ENCODE data around the gene TAS2R41.

The TAS2R41 gene

DNA sequence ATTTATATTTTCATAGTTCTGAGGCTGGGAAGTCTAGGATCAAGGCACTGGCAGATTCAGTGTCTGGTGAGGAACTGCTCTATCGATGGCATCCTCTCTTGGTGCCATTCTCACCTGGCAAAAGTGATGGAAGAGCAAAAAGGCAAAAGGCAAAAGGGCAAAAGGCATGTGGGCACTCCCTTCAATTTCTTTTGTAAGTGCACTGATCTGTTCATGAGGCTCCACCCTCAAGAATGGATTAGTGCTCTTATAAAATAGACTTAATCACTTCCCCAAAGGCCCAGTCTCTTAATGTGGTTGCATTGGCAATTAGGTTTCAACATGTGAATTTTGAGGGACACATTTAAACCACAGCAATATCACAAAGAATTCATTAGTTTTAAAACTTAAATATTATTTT lies 18.3 kb upstream of the TAS2R41 start:
- H2AFZ ChIP-seq (ENCODE audit: low read depth) = no peak overlapping the region
- no peaks in the 10 kb centered on the region for H3K4me1 ChIP-seq (ENCODE audit: low read depth, poor library complexity, severe bottlenecking)
- no peaks in the 10 kb centered on the region for H3K27me3 ChIP-seq (ENCODE audit: insufficient read depth, low read depth)

DNA sequence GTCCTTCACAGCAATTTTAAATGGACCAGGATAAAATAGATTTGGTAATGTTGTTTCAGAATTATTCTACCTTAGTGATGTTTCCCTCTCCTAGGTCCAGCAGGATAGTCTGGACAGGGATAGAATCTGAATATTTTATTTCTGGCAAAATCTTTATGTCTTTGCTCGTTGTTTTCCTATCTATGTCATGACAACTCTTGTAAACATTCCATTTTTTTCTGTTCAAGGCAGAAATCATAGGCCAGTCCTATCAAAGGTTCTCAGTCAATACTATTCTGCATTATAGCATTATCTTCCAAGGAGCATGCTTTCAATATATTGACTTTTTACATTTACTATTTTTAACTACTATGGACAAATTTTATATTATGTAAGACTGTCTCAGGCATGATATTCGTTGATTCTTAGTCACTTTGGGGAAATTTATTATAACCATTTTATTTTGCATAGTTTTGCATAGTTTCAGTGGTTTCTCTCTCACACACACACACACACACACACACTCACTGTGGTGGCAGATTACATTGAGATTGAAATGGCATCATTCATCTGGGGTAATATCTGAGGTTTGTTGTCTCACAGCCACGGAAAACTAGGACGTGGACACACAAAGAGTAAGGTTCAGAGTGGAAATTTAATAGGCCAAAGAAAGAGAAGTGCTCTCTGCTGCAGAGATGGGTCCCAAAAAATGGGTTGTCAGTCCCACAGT lies 17.2 kb upstream of the TAS2R41 start:
- Histone ChIP-seq H4K20me1 (ENCODE audit: insufficient read depth) (no peaks in the 10 kb centered on the region), H3K9ac (no peak overlapping the region), H3K27me3 (ENCODE audit: insufficient read depth, low read depth) (no peaks in the 10 kb centered on the region), H3K79me2 (ENCODE audit: insufficient read depth, low read depth) (no peaks in the 10 kb centered on the region), H3K27ac (no peak overlapping the region), H3K4me1 (ENCODE audit: low read depth, poor library complexity, severe bottlenecking) (no peaks in the 10 kb centered on the region), H3K4me3 (IDR thresholded peaks at IDR 0.05; ENCODE audit: insufficient read depth, low read depth, low read length) (no peak overlapping the region), H3K36me3 (ENCODE audit: insufficient read depth) (no peaks in the 10 kb centered on the region), H2AFZ (ENCODE audit: low read depth) (no peak overlapping the region), H3K4me2 (no peak overlapping the region)
- TF ChIP-seq, protein P1, sequence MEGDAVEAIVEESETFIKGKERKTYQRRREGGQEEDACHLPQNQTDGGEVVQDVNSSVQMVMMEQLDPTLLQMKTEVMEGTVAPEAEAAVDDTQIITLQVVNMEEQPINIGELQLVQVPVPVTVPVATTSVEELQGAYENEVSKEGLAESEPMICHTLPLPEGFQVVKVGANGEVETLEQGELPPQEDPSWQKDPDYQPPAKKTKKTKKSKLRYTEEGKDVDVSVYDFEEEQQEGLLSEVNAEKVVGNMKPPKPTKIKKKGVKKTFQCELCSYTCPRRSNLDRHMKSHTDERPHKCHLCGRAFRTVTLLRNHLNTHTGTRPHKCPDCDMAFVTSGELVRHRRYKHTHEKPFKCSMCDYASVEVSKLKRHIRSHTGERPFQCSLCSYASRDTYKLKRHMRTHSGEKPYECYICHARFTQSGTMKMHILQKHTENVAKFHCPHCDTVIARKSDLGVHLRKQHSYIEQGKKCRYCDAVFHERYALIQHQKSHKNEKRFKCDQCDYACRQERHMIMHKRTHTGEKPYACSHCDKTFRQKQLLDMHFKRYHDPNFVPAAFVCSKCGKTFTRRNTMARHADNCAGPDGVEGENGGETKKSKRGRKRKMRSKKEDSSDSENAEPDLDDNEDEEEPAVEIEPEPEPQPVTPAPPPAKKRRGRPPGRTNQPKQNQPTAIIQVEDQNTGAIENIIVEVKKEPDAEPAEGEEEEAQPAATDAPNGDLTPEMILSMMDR (conservative IDR thresholded peaks at IDR 0.05; ENCODE audit: low read depth, low read length) = no peak

More for the DNA sequence above, 18.3 kb upstream of the TAS2R41 start:
- no peak overlapping the region for H3K4me3 ChIP-seq (IDR thresholded peaks at IDR 0.05; ENCODE audit: insufficient read depth, low read depth, low read length)
- H3K79me2 ChIP-seq (ENCODE audit: insufficient read depth, low read depth) = no peaks in the 10 kb centered on the region
- H3K4me2 ChIP-seq = no peak overlapping the region
- H3K36me3 ChIP-seq (ENCODE audit: insufficient read depth) = no peaks in the 10 kb centered on the region
- TF ChIP-seq, protein P1 (conservative IDR thresholded peaks at IDR 0.05; ENCODE audit: low read depth, low read length) = no peak
- no peaks in the 10 kb centered on the region for H4K20me1 ChIP-seq (ENCODE audit: insufficient read depth)
- H3K27ac ChIP-seq = no peak overlapping the region
- no peak overlapping the region for H3K9ac ChIP-seq

DNA sequence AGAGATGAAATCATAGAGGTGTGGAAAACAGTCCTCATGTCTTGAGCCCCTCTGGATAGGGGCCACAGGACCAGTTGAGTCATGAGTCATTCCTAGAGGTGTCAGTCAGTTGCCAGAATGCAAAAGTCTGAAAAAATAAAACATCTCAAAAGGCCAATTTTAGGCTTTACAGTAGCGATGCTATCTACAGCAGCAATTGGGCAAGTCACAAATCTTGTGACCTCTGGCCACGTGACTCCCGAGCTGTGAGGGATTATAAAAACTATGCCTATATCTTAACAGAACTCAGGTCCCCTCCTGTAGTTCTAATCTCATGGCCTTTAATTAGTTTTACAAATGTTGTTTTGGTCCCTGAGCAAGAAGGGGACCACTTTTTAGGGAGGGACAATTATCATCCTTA lies 15.6 kb upstream of the TAS2R41 start:
- H3K4me1 ChIP-seq (ENCODE audit: low read depth, poor library complexity, severe bottlenecking) = no peaks in the 10 kb centered on the region
- H3K4me3 ChIP-seq (IDR thresholded peaks at IDR 0.05; ENCODE audit: insufficient read depth, low read depth, low read length) = no peak overlapping the region
- no peak overlapping the region for H3K9ac ChIP-seq
- no peaks in the 10 kb centered on the region for H3K36me3 ChIP-seq (ENCODE audit: insufficient read depth)
- H3K4me2 ChIP-seq = no peak overlapping the region
- TF ChIP-seq, protein P1 (conservative IDR thresholded peaks at IDR 0.05; ENCODE audit: low read depth, low read length) = no peak
- H3K27ac ChIP-seq = no peak overlapping the region
- no peaks in the 10 kb centered on the region for H3K79me2 ChIP-seq (ENCODE audit: insufficient read depth, low read depth)
- H2AFZ ChIP-seq (ENCODE audit: low read depth) = no peak overlapping the region
- no peaks in the 10 kb centered on the region for H3K27me3 ChIP-seq (ENCODE audit: insufficient read depth, low read depth)
- H4K20me1 ChIP-seq (ENCODE audit: insufficient read depth) = no peaks in the 10 kb centered on the region

DNA sequence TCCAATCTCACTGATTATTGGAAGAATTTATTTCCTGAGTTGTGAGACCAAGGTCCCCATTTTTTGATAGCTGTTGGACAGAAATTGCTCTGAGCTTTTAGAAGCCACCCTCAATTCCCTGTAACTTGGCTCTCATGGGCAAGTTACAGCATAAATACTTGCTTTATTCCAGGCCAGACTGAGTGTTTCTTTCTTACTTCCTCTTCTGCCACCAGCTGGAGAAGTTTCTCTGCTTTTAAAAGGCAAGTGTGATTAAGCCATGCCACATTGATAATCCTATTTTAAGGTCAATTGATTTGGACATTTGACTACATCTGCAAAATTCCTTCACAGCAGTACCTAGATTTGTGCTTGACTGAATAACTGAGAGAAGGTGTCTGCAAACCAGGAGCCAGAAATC lies 14.1 kb upstream of the TAS2R41 start:
- H3K27me3 ChIP-seq (ENCODE audit: insufficient read depth, low read depth) = no peaks in the 10 kb centered on the region
- H3K4me2 ChIP-seq = no peak overlapping the region
- TF ChIP-seq, protein P1 (conservative IDR thresholded peaks at IDR 0.05; ENCODE audit: low read depth, low read length) = no peak
- no peak overlapping the region for H2AFZ ChIP-seq (ENCODE audit: low read depth)
- no peak overlapping the region for H3K9ac ChIP-seq
- H4K20me1 ChIP-seq (ENCODE audit: insufficient read depth) = no peaks in the 10 kb centered on the region
- no peaks in the 10 kb centered on the region for H3K4me1 ChIP-seq (ENCODE audit: low read depth, poor library complexity, severe bottlenecking)
- H3K4me3 ChIP-seq (IDR thresholded peaks at IDR 0.05; ENCODE audit: insufficient read depth, low read depth, low read length) = no peak overlapping the region
- H3K79me2 ChIP-seq (ENCODE audit: insufficient read depth, low read depth) = no peaks in the 10 kb centered on the region
- H3K27ac ChIP-seq = no peak overlapping the region
- H3K36me3 ChIP-seq (ENCODE audit: insufficient read depth) = no peaks in the 10 kb centered on the region
